Measurements from ENCODE around the gene TBC1D2B.

DNA sequence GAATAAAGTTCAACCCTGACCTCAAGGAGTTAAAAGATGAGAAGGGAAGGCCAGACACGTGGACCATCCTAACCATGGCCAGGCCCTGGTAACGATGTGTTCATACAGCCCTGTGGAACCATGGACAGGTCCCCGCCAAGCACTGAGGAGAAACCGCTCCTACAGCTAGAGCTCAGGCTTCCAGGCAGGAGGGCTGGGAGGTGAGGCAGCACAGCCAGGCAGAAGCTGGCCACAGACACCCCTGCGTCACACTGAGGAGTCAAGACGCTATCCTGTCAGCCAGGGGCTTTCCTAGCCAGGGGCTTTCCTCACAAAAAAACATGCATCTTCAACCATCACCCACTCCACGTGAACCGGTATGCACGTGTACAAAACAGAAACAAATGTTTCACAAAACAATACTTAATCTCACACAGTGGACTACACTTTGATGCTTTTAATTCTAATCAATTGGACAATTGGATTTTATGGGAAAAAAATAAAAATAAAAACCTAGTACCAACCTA is 73.2 kb downstream of the TBC1D2B start:
- TF ChIP-seq, protein P1, sequence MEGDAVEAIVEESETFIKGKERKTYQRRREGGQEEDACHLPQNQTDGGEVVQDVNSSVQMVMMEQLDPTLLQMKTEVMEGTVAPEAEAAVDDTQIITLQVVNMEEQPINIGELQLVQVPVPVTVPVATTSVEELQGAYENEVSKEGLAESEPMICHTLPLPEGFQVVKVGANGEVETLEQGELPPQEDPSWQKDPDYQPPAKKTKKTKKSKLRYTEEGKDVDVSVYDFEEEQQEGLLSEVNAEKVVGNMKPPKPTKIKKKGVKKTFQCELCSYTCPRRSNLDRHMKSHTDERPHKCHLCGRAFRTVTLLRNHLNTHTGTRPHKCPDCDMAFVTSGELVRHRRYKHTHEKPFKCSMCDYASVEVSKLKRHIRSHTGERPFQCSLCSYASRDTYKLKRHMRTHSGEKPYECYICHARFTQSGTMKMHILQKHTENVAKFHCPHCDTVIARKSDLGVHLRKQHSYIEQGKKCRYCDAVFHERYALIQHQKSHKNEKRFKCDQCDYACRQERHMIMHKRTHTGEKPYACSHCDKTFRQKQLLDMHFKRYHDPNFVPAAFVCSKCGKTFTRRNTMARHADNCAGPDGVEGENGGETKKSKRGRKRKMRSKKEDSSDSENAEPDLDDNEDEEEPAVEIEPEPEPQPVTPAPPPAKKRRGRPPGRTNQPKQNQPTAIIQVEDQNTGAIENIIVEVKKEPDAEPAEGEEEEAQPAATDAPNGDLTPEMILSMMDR (IDR thresholded peaks at IDR 0.05): no peak
- TF ChIP-seq POLR2A (IDR thresholded peaks at IDR 0.05) (no peak), POLR2AphosphoS5 (IDR thresholded peaks at IDR 0.05; ENCODE audit: insufficient read depth in 1 of 2, low read depth in 1 of 2) (no peak)
